ENCODE results near the gene CIBAR2. TPM values are rescaled to one million over a fixed set of nuclear protein-coding genes. Genes with fewer than 3 reads are reported as not detected.
A peak's percentile ranks its signal among the peaks of the same experiment; 100 is the strongest.

Gene CIBAR2
- total and polyA plus RNA-seq, 9 of the 15 experiments (the other 6 are each of a cell fraction or from before 2014, with no cell fraction given) = not detected

- TF ChIP-seq NKRF (IDR thresholded peaks at IDR 0.05; ENCODE audit: borderline replicate concordance) (peak; percentile 33; the same call in 1 of the 2 replicates), ZNF354B (CRISPR knock-in tag; IDR thresholded peaks at IDR 0.05) (no peak), SAFB2 (IDR thresholded peaks at IDR 0.05; ENCODE audit: borderline replicate concordance, low read depth, low read length, severe bottlenecking) (no peak), TRIM25 (IDR thresholded peaks at IDR 0.05; ENCODE audit: borderline replicate concordance) (peak; percentile 88; the same call in 1 of the 2 replicates), PRPF4 (IDR thresholded peaks at IDR 0.05; ENCODE audit: insufficient read depth, low read depth, low read length, poor library complexity, severe bottlenecking) (no peak), REST (IDR thresholded peaks at IDR 0.05; ENCODE audit: borderline replicate concordance) (peak; percentile 15; the same call in 1 of the 2 replicates), REST (CRISPR knock-in tag; IDR thresholded peaks at IDR 0.05; ENCODE audit: low read depth) (no peak; the same call in 1 of the 2 replicates), BCL6 (CRISPR knock-in tag; IDR thresholded peaks at IDR 0.05) (no peak), ETV6 (IDR thresholded peaks at IDR 0.05; ENCODE audit: borderline replicate concordance in 1 of 2, low read depth in 2 of 2, low read length in 1 of 2) (no peak), ETV6 (CRISPR knock-in tag; IDR thresholded peaks at IDR 0.05; ENCODE audit: borderline replicate concordance) (no peak), ZBTB5 (IDR thresholded peaks at IDR 0.05) (no peak), SNIP1 (IDR thresholded peaks at IDR 0.05; ENCODE audit: low read depth) (no peak; the same call in 1 of the 2 replicates), CHCHD3 (CRISPR knock-in tag; IDR thresholded peaks at IDR 0.05) (no peak)
These were observed 25.2 kb upstream of the CIBAR2 start (continued) for GRCh38 chr16:85137323-85138072.

All from K562 (cell line).